Activated CD8-positive, alpha-beta memory T cell treated with anti-CD3 and anti-CD28 coated beads, Interleukin-2, amount 50 U/mL, for 24 hours (primary cell): Measurements from ENCODE around the gene FAM53A.
A peak's percentile ranks its signal among the peaks of the same experiment; 100 is the strongest.
"Not testable (repeated sequence)": the region's sequence is repeated elsewhere in the genome, so short reads cannot be mapped to it uniquely, and the experiment has no call there.

Experiments used
- DNase-seq: peaks from one replicate; pipeline ENCODE4 v3.0.0-alpha.2; 2020; ENCODE audit errors: extremely low read depth

Gene FAM53A

GRCh38 chr4:1686440-1687036 is 2.4 kb upstream of the FAM53A start:
- no peak for DNase-seq

DNA sequence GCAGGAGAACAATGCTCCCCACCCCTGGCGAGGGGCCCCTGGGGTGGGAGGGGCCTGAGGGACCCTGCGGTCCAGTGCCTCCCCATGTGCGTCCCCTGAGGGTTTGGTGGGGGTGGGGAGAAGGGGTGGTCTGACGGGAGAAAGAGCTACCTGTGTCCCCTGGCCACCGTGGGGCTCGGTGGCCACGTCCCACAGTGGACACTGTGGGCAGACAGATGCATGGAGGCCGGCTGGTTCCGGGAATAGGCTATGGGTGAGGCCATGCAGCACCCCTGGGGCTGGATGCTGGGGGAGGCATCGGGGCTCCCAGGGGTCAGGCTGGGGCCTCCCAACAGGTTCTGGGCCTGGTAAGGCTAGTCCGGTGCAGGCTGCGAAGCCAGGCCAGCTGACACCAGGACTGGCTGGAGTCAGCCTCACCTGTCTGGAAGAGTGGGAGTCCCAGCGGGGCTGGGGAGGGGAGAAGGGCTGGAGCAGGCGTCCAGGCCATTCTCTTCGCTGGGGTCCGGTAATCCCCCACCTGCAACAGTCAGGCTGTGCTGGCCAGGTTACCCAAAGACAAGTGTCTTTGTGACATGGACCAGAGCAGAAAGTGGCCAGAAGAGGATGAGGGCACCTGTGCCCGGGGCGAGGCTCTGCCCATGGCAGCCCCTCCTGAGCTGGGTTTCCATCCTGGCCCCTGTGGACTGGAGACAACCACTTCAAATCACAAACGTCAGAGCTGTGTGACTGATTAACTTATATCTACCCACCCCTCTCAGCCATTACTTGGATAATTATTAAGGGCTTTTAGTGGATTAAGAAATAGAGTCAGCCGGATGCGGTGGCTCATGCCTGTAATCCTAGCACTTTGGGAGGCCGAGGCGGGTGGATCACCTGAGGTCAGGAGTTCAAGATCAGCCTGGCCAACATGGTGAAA is 1.4 kb upstream of the FAM53A start:
- no peak for DNase-seq

DNA sequence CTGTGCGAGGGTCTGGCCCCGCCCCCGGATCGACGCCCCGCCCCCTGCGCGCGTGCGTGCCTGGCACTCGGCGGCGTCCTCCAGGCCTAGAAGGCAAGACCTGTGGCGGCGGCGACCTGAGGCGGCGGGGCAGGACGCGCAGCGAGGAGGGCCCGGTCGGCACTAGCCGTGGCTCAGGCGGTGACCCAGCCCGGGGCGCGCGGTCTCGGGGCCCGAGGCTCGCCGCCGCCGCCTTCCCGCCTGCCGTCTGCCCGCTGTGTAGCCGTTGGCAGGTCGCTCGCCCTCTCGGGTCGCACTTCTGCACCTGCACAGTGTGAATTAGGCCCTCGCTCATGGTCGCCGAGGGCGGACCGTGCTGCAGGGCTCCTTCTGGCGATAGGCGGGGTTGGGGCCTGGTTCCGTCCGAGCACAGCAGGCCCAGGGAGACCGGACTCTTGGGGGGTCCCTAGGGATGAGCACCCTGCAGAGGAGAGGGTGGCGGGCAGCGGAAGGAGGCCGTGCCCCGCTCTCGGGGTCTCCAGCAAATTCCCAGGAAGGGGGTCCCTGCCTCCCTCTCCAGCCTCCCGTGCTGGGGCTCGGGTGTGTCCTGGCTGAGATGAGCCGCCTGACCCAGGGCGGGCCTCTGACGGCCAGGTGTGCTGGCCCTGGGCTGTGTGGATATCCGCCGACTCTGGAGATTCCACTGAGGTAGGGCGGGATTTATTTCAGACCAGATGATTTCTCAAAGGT is 557 bp upstream of the FAM53A start:
- peak; percentile 76 for DNase-seq

DNA sequence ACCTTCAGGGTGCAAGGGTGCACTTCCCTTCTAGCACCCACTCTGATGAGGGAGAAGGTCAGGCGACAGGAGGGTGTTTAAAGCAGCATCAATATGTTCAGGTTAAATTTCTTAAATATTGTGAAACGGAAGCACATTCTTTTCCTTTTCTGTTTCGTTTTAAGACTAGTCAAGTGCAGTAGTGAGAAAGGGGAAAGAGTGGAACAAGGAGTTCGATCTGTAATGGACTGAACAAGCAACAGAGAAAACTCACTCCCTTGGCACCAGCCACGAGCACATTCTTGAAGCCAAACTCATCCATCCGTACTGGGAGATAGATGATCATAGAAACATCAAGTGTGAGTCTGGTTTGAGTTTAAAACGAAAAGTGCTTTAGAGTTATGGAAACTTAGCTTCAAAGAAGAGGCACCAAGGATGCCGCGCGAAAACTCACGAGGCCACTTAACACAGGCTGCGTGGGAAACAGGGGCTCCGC is 815 bp downstream of the FAM53A start:
- no peak for DNase-seq

- no peak for DNase-seq
These were observed 1.3 kb downstream of the FAM53A start for GRCh38 chr4:1682860-1683259.

GRCh38 chr4:1678244-1678643 is 5.9 kb downstream of the FAM53A start:
- DNase-seq = no peak

- no peak for DNase-seq
These were observed 7.2 kb downstream of the FAM53A start for GRCh38 chr4:1676605-1677525.

DNA sequence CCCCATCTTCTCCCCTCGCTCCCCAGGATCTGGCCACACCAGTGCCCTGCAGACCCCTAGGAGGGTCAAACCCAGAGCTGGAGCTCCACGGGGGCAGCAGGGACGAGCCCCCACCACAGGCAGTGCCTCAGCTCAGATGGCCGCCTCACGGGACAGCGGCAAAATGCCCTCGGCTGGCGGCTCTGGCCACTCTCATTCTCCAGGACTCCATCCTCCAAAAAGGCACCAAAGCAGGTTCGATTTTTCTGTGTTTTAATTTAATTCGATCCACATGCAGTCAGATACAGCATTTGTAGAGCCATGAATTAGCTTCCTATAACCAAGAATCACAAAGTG is 8.3 kb downstream of the FAM53A start:
- DNase-seq = no peak

GRCh38 chr4:1675136-1675801 is 8.8 kb downstream of the FAM53A start:
- DNase-seq = no peak

- no peak for DNase-seq
These were observed 9.4 kb downstream of the FAM53A start for GRCh38 chr4:1674682-1675081.

GRCh38 chr4:1673671-1674070 is 10.4 kb downstream of the FAM53A start:
- DNase-seq = no peak

- DNase-seq = not testable (repeated sequence)
These were observed 13.1 kb downstream of the FAM53A start for GRCh38 chr4:1671011-1671410.

DNA sequence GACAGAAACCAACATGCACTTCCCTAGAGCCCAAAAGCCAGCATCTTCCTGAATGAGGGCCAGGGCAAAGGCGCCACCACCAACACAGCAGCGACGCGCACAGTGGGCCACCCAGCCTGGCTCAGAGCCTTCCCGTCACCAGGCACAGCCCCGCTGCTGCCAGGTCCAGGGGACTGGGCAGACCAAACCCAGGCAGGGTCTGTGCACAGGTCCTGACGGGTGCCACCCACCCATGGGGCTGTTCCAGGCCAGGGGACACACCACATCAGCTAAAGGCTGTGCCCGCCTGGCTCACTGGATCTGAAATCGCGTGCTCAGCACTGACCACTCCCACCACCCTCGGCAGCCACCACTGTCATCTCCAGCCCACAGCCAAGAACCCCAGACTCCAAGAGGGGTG is 13.8 kb downstream of the FAM53A start:
- DNase-seq = no peak

- no peak for DNase-seq
These were observed 14.3 kb downstream of the FAM53A start for GRCh38 chr4:1669850-1670249.

DNA sequence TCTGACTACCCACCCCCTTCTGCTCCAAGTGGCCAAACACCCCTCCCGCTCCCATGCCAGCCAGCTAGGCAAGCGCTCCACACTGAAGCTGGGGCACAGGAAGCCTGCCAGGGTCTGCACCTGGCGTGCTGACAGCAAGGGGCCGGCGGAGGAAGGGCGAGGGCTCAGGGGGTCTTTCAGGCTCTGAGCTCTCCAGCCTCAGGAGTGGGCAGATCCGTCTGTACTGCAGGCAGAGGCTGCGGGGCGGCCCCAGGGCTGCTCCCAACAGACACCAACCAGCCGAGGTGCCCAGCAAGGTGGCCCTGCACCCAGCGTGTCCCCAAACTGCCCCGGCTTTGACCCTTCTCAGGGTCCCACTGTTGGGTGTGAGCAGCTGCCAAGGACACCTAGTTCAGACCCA is 14.8 kb downstream of the FAM53A start:
- no peak for DNase-seq

DNA sequence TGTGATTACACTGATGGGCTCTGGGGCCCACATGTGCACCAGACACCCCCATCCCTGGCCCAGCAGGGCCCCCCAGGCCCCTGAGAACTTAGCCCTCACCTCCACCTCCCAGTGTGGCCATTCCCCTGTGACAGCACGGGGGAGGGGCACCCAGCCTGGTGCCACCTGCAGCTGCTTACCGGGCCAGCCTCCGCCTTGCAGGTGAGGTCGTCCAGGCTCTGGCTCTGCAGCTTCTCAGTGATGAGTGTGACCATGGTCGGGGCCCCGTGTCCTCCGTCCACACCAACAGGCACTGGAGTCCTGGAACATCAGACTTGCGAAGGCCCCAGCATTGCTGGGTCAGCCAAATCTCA is 15.6 kb downstream of the FAM53A start:
- DNase-seq = no peak

GRCh38 chr4:1667273-1667672 is 16.8 kb downstream of the FAM53A start:
- no peak for DNase-seq

DNA sequence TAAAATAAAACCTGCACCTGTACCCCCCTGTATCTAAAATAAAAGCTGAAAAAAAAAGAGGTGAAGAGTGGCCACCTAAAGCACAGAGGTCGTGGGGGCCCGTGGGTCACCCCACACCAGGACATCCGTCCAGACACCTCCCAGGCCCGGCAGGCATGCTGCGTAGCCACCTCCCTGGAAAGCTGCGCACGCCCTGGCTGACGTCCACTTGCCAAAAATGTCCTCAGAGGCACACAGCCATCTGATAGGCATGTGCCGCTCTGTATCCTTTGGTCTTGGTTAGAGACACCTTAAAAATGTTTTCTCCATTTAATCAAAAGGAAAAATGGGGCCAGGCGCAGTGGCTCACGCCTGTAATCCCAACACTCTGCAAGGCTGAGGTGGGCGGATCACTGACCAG is 17.7 kb downstream of the FAM53A start:
- DNase-seq = no peak

GRCh38 chr4:1664141-1664540 is 20.0 kb downstream of the FAM53A start:
- no peak for DNase-seq

DNA sequence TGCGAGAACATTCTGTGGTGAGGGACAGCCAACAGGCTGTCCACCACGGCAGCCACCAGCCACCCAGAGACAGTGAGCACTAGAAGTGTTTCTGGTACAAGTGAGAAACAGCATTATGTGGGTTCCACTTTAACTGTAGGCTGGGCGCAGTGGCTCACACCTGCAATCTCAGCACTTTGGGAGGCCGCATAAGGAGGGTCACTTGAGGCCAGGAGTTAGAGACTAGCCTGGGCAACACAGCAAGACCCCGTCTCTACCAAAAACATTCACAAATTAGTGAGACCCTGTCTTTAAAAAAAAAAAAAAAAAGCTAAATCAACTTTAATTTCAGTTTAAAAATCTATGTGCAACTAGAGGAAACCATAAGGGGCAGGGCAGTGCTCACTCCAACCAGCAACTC is 20.6 kb downstream of the FAM53A start:
- no peak for DNase-seq

DNA sequence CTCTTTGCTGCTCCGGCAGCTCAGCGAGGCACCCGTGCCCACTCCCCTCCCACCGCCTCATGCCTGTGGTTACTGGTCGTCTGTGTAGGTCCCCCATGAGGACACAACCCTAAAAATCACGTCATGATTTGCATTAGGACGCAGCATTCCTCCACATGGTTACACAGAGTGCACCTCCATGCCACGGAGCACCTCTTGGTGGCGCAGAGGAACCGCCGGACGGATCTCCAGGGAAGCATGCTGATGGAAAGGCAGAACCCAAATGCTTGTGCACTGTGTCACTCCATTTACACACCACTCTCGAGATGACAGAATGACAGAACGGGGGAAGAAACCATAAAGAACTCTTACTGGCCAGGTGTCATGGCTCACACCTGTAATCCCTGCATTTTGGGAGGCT is 22.4 kb downstream of the FAM53A start:
- DNase-seq = no peak
